ENCODE results near the gene GEMIN2. TPM values are rescaled to one million over a fixed set of nuclear protein-coding genes. Genes with fewer than 3 reads are reported as not detected.
"Not testable (repeated sequence)": the region's sequence is repeated elsewhere in the genome, so short reads cannot be mapped to it uniquely, and the experiment has no call there.

GEMIN2 gene
- total RNA-seq, 1 donor from 2014 or later: 71.8 TPM

DNA sequence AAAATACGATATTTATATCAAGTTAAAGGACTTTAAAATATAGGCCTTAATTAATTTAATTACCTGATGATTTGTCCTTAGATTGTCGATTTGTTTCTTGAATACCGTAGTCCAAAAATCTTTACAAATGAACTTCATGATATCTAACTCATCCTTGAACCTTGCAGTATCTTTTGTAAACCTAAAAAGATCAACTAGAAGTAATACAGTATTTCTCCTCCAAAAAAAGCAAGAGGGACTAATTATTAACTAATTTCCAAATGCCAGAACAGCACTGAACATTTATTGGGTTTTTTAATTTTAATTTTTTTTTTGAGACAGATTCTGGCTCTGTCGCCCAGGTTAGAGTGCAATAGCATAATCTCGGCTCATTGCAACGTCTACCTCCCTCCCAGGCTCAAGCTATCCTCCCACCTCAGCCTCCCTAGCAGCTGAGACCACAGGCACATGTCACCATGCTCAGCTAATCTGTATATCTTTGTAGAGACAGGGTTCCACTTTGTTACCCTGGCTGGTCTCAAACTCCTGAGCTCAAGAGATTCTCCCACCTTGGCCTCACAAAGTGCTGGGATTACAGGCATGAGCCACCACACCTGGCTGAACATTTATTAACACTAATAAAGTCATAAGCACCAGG is 44.2 kb downstream of the GEMIN2 start:
- Histone ChIP-seq H3K4me1 (peaks cover 12% of the 10 kb centered on the region), H3K9me3 (ENCODE audit: low read depth) (no peaks in the 10 kb centered on the region), H3K27ac (no peak overlapping the region), H3K9ac (no peak overlapping the region), H3K4me3 (no peak overlapping the region), H4K20me1 (ENCODE audit: low read depth) (peaks cover 20% of the 10 kb centered on the region), H3K36me3 (peaks cover 4% of the 10 kb centered on the region), H3K4me2 (no peak overlapping the region), H3K79me2 (ENCODE audit: low read depth) (peaks cover 23% of the 10 kb centered on the region), H2AFZ (replicated peaks) (no peak overlapping the region), H3K27me3 (no peaks in the 10 kb centered on the region), H3F3A (ENCODE audit: low read depth) (peaks cover 13% of the 10 kb centered on the region)
- H3K36me3 Mint-ChIP-seq: peaks cover 18% of the 10 kb centered on the region
- DNase-seq (ENCODE audit: low spot score): no peak
- H3K27me3 Mint-ChIP-seq (ENCODE audit: insufficient read depth, low read depth): peaks cover 5% of the 10 kb centered on the region
- H3K27ac Mint-ChIP-seq: no peak overlapping the region
- H3K9me3 Mint-ChIP-seq: no peaks in the 10 kb centered on the region
- TF ChIP-seq, protein P1, sequence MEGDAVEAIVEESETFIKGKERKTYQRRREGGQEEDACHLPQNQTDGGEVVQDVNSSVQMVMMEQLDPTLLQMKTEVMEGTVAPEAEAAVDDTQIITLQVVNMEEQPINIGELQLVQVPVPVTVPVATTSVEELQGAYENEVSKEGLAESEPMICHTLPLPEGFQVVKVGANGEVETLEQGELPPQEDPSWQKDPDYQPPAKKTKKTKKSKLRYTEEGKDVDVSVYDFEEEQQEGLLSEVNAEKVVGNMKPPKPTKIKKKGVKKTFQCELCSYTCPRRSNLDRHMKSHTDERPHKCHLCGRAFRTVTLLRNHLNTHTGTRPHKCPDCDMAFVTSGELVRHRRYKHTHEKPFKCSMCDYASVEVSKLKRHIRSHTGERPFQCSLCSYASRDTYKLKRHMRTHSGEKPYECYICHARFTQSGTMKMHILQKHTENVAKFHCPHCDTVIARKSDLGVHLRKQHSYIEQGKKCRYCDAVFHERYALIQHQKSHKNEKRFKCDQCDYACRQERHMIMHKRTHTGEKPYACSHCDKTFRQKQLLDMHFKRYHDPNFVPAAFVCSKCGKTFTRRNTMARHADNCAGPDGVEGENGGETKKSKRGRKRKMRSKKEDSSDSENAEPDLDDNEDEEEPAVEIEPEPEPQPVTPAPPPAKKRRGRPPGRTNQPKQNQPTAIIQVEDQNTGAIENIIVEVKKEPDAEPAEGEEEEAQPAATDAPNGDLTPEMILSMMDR (IDR thresholded peaks at IDR 0.05): no peak
- TF ChIP-seq EZH2phosphoT487 (IDR thresholded peaks at IDR 0.05) (no peak), EZH2 (IDR thresholded peaks at IDR 0.05) (no peak)
- H3K4me3 Mint-ChIP-seq: no peak overlapping the region
- no peaks in the 10 kb centered on the region for H3K4me1 Mint-ChIP-seq

DNA sequence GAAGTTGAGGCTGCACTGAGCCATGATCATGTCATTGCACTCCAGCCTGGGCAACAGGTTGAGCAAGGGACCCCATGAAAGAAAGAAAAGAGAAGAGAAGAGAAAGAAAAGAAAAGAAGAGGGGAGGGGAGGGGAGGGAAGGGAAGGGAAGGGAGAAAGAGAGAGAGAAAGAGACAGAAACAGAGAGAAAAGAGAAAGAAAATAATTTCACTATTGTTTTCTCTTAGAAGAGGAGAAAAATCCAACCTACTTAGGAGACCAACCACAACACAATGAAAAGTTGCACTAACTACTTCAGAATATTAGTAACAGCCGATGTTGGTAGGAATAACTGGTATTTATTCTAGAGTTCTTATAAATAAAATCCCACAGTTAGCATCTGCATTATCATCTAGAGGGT is 46.4 kb downstream of the GEMIN2 start:
- Histone ChIP-seq H3K4me3 (no peak overlapping the region), H3K9ac (no peak overlapping the region), H3K27me3 (no peaks in the 10 kb centered on the region), H3F3A (ENCODE audit: low read depth) (peaks cover 13% of the 10 kb centered on the region), H3K9me3 (ENCODE audit: low read depth) (no peaks in the 10 kb centered on the region), H3K79me2 (ENCODE audit: low read depth) (peaks cover 26% of the 10 kb centered on the region), H2AFZ (replicated peaks) (no peak overlapping the region), H3K36me3 (peaks cover 4% of the 10 kb centered on the region), H3K4me1 (peaks cover 12% of the 10 kb centered on the region), H3K27ac (no peak overlapping the region), H4K20me1 (ENCODE audit: low read depth) (peaks cover 20% of the 10 kb centered on the region), H3K4me2 (no peak overlapping the region)
- no peak for DNase-seq (ENCODE audit: low spot score)
- H3K4me3 Mint-ChIP-seq: no peak overlapping the region
- TF ChIP-seq, protein P1 (IDR thresholded peaks at IDR 0.05): no peak
- TF ChIP-seq EZH2phosphoT487 (IDR thresholded peaks at IDR 0.05) (no peak), EZH2 (IDR thresholded peaks at IDR 0.05) (no peak)
- no peak overlapping the region for H3K27ac Mint-ChIP-seq
- H3K4me1 Mint-ChIP-seq: no peaks in the 10 kb centered on the region
- H3K9me3 Mint-ChIP-seq: no peaks in the 10 kb centered on the region
- peaks cover 20% of the 10 kb centered on the region for H3K36me3 Mint-ChIP-seq
- peaks cover 3% of the 10 kb centered on the region for H3K27me3 Mint-ChIP-seq (ENCODE audit: insufficient read depth, low read depth)

DNA sequence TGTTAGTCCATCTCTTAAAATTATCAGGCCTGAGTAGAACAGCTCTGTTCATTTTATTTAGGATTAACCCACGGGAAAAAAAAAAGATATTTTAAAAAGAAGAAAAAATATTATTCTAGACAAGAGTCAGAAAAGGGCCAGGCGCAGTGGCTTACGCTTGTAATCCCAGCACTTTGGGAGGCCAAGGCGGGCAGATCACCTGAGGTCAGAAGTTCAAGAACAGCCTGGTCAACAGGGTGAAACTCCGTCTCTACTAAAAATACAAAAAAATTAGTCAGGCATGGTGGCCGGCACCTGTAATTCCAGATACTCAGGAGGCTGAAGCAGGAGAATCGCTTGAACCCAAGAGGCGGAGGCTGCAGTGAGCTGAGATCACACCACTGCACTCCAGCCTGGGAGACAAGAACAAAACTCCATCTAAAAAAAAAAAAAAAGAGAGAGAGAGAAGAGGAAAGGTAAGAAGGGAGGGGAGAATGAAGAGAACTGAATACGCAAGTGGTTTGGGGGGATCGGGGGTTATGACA is 53.7 kb downstream of the GEMIN2 start:
- H3K27me3 Mint-ChIP-seq (ENCODE audit: insufficient read depth, low read depth); H3K36me3 ChIP-seq; DNase-seq (ENCODE audit: low spot score); H3K27ac ChIP-seq; H3K9ac ChIP-seq; H4K20me1 ChIP-seq (ENCODE audit: low read depth); H3K9me3 ChIP-seq (ENCODE audit: low read depth); H3K27ac Mint-ChIP-seq; H3K4me3 ChIP-seq; H3K9me3 Mint-ChIP-seq; H3K36me3 Mint-ChIP-seq; H2AFZ ChIP-seq (replicated peaks); H3K27me3 ChIP-seq: not testable (repeated sequence)
- H3K4me1 ChIP-seq: peaks cover 19% of the 10 kb centered on the region
- peak overlapping the region; percentile 94 for H3K4me2 ChIP-seq
- Mint-ChIP-seq H3K4me3 (peak overlapping the region; percentile 95), H3K4me1 (peaks cover 25% of the 10 kb centered on the region)
- H3K79me2 ChIP-seq (ENCODE audit: low read depth): peaks cover 43% of the 10 kb centered on the region
- H3F3A ChIP-seq (ENCODE audit: low read depth): peaks cover 19% of the 10 kb centered on the region

DNA sequence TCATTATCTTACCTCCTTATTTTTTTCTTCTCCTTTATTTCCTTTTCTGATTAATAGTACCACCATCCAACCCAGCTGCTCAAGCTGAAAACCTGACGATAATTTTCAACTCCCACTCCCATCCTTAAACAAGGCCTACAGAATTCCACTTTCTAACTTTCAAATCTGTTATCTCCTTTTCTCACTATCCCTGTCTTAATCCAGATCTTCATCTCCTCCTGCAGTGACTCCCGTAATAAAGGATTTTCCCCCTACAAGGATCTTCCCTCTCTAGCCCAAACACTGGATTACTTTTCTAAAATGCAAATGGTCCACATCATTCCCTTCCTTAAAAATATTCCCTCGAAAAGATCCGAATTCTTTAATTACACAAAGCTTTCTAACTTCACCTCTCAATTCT is 54.5 kb downstream of the GEMIN2 start:
- DNase-seq (ENCODE audit: low spot score): no peak
- peaks cover 26% of the 10 kb centered on the region for H3F3A ChIP-seq (ENCODE audit: low read depth)
- peaks cover 25% of the 10 kb centered on the region for H3K4me1 Mint-ChIP-seq
- no peaks in the 10 kb centered on the region for H3K27me3 ChIP-seq
- no peaks in the 10 kb centered on the region for H3K9me3 Mint-ChIP-seq
- peak overlapping the region; percentile 94 for H3K4me2 ChIP-seq
- TF ChIP-seq, protein P1 (IDR thresholded peaks at IDR 0.05): no peak
- TF ChIP-seq EZH2phosphoT487 (IDR thresholded peaks at IDR 0.05): no peak
- no peak for TF ChIP-seq EZH2 (IDR thresholded peaks at IDR 0.05)
- H3K36me3 ChIP-seq: no peaks in the 10 kb centered on the region
- H3K4me1 ChIP-seq: peaks cover 19% of the 10 kb centered on the region
- H3K79me2 ChIP-seq (ENCODE audit: low read depth): peaks cover 43% of the 10 kb centered on the region
- peak overlapping the region; percentile 86 for H3K9ac ChIP-seq
- H3K27me3 Mint-ChIP-seq (ENCODE audit: insufficient read depth, low read depth): peaks cover 2% of the 10 kb centered on the region
- H3K9me3 ChIP-seq (ENCODE audit: low read depth): no peaks in the 10 kb centered on the region
- H4K20me1 ChIP-seq (ENCODE audit: low read depth): no peaks in the 10 kb centered on the region
- no peak overlapping the region for H3K27ac ChIP-seq
- peak overlapping the region; percentile 95 for H3K4me3 Mint-ChIP-seq
- peak overlapping the region; percentile 79 for H3K4me3 ChIP-seq
- H3K27ac Mint-ChIP-seq: no peak overlapping the region
- H3K36me3 Mint-ChIP-seq: peaks cover 7% of the 10 kb centered on the region
- H2AFZ ChIP-seq (replicated peaks): no peak overlapping the region
